Skeletal muscle tissue (tissue), 4 donors: ENCODE results near the gene ILRUN. TPM values are rescaled to one million over a fixed set of nuclear protein-coding genes. Genes with fewer than 3 reads are reported as not detected.
"Not testable (repeated sequence)": the region's sequence is repeated elsewhere in the genome, so short reads cannot be mapped to it uniquely, and the experiment has no call there.

Source experiments
- H3K27ac ChIP-seq: one replicate; pipeline ENCODE4 v1.7.0; 2013; ENCODE audit warnings: mild to moderate bottlenecking, low read depth, low read length, inconsistent platforms
- H3K27me3 ChIP-seq, 3 donors: one replicate each; pipeline ENCODE4 v1.7.0; 2013; ENCODE audit warnings: low read length in 3 of 3; ENCODE audit not compliant: control insufficient read depth in 3 of 3, insufficient read depth in 3 of 3
- H3K36me3 ChIP-seq, 3 donors: one replicate each; pipeline ENCODE4 v1.7.0; 2013; ENCODE audit warnings: low read length in 3 of 3; ENCODE audit not compliant: control insufficient read depth in 3 of 3, insufficient read depth in 3 of 3
- H3K4me1 ChIP-seq, 3 donors: one replicate each; pipeline ENCODE4 v1.7.0; 2013; ENCODE audit warnings: low read length in 3 of 3, mild to moderate bottlenecking in 3 of 3; ENCODE audit not compliant: control insufficient read depth in 3 of 3, insufficient read depth in 3 of 3
- H3K4me3 ChIP-seq, 3 donors: one replicate each; pipeline ENCODE4 v1.7.0; 2013; ENCODE audit warnings: low read length in 3 of 3
- H3K9ac ChIP-seq, 3 donors: one replicate each; pipeline ENCODE4 v1.7.0; 2013; ENCODE audit warnings: low read length in 3 of 3, mild to moderate bottlenecking in 3 of 3, moderate library complexity in 2 of 3, low read depth in 1 of 3
- H3K9me3 ChIP-seq, 3 donors: one replicate each; pipeline ENCODE4 v1.7.0; 2013; ENCODE audit warnings: low read length in 3 of 3; ENCODE audit not compliant: control insufficient read depth in 3 of 3
- total RNA-seq: library from RNA; depleted of rRNA; stranded (reverse); fragments of >200 nt; gene quantifications from one replicate; pipeline ENCODE4 v1.2.3, GENCODE V29; 2014
- donor health status: Osteomylitis.

Gene ILRUN
- total RNA-seq: 64.7 TPM

DNA sequence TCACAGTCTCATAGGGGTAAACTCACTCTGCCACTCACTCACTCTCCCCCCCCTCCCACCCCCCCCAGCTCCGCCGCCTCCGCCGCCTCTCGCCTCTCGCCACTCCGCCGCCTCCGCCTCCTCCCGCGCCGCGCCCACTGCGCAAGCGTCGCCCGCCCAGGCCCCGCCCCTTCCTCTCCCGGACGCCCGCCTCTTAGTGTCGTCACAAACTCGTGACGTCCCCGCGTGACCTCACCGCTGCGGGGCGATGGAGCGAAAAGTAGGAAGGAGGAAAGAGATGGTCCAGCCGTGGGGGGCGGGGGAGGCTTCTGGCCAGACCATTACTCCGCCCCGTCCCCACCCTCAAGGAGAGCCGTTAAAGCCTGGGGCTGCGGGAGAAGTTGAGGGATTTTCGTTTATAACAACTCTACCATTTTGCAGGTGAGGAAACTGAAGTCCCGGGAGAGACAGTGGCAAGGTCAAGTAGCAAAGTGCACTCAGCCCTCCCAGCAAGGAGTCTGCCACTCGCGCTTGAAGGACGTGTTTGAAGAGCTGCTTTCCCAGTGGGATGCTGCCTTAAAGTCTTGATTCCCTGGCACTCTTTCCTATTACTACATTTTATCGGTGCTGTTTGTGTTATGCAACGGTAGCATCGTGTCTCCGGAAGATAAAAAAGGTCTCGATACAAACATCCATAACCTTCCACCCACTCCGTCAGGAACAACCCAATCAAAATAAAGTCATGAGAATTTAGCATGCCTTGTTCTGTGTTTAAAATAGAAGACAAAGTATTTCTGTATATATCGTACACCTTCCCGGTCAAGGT lies at the start of gene ILRUN:
Gene ILRUN, minus strand, starts transcription at position 29 of the 805 bp plus-strand sequence. CDS start 164 bp downstream, outside the sequence.
- Histone ChIP-seq H3K27ac (peak within 1 kb of the TSS; percentile 97), H3K36me3 (no peaks in the 10 kb centered on the region), H3K27me3 (no peaks in the 10 kb centered on the region), H3K9me3 (no peaks in the 10 kb centered on the region), H3K4me1 (peaks cover 12 to 40% (median 26%) of the 10 kb centered on the region in 3 donors), H3K9ac (peak within 1 kb of the TSS; percentile 91 to 98 (median 96)), H3K4me3 (peak within 1 kb of the TSS; percentile 80 to 96 (median 93))

DNA sequence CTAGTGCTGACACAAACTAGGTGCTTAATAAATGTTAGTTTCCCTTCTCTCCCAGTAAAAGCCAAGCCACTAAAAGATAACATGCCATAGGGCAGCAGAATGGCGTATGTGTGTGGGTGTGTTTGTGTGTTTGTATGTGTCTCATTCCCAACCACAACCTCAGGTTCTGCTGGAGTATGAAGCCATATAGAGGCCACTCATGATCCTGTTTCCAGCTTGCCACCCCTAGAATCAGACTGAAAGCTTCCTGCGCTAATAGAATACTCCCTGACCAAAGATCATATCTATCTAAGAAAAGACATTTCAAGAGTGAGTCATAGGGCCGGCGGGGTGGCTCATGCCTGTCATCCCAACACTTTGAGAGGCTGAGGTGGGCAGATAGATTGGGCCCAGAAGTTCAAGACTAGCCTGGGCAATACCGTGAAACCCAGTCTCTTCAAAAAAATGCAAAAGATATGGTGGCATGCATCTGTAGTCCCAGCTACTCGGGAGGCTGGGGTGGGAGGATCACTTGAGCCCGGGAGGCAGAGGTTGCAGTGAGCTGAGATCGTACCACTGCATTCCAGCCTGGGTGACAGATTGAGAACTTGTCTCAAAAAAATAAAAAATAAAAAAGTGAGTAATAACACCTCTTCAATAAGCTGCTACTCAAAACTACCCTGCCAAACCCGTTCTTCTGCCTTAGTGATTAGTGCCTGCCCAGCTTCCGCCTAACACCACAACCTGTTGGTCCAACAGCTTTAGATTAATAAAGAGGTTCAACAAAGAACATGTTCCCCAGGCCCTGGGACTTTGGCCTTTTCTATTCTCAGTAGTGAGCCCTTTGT lies 48.9 kb upstream of the ILRUN start:
- no peak overlapping the region for H3K27ac ChIP-seq
- H3K4me1 ChIP-seq: no peaks in the 10 kb centered on the region
- H3K9me3 ChIP-seq: no peaks in the 10 kb centered on the region
- H3K9ac ChIP-seq: no peak overlapping the region
- no peaks in the 10 kb centered on the region for H3K27me3 ChIP-seq
- no peak overlapping the region for H3K4me3 ChIP-seq
- H3K36me3 ChIP-seq: no peaks in the 10 kb centered on the region

DNA sequence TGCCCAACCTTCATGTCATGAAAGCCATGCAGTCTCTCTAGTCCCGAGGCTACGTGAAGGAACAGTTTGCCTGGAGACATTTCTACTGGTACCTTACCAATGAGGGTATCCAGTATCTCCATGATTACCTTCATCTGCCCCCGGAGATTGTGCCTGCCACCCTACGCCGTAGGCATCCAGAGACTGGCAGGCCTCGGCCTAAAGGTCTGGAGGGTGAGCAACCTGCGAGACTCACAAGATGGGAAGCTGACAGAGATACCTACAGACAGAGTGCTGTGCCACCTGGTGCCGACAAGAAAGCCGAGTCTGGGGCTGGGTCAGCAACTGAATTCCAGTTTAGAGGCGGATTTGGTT lies 47.7 kb upstream of the ILRUN start:
- H3K4me3 ChIP-seq, H3K9ac ChIP-seq, H3K9me3 ChIP-seq, H3K27me3 ChIP-seq, H3K4me1 ChIP-seq, H3K27ac ChIP-seq, H3K36me3 ChIP-seq: not testable (repeated sequence)

DNA sequence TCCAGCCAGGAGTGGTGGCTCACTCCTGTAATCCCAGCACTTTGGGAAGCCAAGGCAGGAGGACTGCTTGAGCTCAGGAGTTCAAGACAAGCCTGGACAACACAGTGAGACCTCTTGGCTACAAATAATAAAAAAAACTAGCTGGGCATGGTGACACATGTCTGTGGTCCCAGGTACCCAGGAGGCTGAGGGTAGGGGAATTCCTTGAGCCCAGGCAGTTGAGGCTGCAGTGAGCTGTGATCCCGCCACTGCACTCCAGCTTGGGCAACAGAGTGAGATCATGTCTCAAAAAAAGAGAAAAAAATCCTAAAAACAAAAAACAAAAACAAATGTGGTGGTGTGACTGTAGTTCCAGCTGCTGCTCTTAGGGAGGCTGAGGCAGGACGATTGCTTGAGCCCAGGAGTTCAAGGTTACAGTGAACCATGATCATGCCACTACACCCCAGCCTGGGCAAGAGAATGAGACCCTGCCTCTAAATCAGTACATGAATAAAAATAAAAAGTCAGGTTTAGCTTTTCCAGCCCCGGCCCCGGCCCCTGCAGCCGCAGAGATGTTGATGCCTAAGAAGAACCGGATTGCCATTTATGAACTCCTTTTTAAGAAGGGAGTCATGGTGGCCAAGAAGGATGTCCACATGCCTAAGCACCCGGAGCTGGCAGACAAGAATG lies 47.2 kb upstream of the ILRUN start:
- Histone ChIP-seq H3K27me3 (no peaks in the 10 kb centered on the region), H3K4me1 (no peaks in the 10 kb centered on the region), H3K36me3 (no peaks in the 10 kb centered on the region), H3K9ac (no peak overlapping the region), H3K4me3 (no peak overlapping the region), H3K9me3 (no peaks in the 10 kb centered on the region), H3K27ac (no peak overlapping the region)

DNA sequence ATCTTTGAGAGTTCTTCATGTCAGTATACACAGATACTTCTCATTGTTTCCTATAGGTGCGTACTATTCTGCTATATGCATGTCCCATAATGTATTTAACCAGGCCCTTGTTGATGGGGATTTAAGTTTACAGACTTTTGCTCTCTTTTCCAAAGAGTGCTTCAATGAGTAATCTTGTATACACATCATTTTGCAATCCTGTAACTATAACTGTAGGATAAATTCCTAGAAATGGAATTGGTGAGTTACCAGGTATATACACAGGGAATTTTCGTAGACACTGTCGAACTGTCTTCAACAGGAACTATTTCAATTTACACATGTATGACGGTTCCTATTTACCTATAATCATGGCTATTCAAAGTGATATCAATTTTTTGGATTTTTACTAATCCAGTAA lies 45.5 kb upstream of the ILRUN start:
- H3K36me3 ChIP-seq: no peaks in the 10 kb centered on the region
- H3K9me3 ChIP-seq: no peaks in the 10 kb centered on the region
- H3K4me3 ChIP-seq: no peak overlapping the region
- H3K4me1 ChIP-seq: no peaks in the 10 kb centered on the region
- no peak overlapping the region for H3K9ac ChIP-seq
- H3K27me3 ChIP-seq: no peaks in the 10 kb centered on the region
- H3K27ac ChIP-seq: no peak overlapping the region

DNA sequence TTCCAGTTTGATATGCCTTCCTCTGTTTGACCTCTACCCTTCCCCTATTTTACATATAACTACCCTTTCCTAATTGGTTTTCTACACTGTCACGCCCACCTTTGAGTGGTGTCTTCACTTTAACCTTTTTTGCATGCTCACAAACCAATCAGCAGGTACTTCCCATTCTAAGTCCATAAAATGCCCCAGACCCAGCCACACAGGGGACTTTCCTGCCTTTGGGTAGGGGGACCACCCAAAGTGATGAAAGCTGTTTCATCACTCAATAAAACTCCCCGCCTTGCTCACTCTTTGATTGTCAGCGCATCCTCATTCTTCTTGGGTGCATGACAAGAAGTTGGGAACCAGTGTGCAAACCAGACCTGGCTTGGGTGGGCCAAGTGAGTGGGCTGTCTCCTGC lies 40.3 kb upstream of the ILRUN start:
- no peaks in the 10 kb centered on the region for H3K9me3 ChIP-seq
- no peak overlapping the region for H3K9ac ChIP-seq
- H3K4me1 ChIP-seq: no peaks in the 10 kb centered on the region
- H3K36me3 ChIP-seq: no peaks in the 10 kb centered on the region
- no peak overlapping the region for H3K27ac ChIP-seq
- H3K27me3 ChIP-seq: no peaks in the 10 kb centered on the region
- no peak overlapping the region for H3K4me3 ChIP-seq

DNA sequence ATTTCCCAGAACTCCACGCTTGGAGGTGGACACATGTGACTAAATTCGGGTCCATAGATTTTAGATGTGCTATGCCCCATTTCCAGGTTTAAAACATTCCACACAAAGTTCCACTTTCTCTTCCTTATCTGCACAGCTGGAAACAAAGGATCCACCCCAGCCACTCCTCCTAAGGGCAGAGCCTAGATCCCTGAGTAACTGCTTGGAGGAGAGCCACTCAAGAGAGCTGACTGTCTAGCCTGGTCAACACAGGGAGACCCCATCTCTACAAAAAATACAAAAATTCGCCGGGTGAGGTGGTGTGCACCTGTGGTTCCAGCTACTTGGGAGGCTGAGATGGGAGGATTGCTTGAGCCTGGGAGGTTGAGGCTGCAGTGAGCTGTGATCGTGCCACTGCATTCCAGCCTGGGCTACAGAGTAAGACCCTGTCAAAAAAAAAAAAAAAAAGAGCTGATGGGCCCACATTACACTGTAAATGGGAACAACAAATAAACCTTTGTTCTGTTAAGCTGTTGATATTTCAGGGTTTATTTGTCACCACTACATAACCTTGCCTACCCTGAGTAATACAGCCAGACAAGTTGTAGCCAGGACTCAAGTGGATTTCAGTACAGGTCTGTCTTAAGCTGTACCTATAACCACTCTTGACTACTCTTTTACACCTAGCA lies 35.0 kb upstream of the ILRUN start:
- no peak overlapping the region for H3K4me3 ChIP-seq
- no peaks in the 10 kb centered on the region for H3K27me3 ChIP-seq
- H3K27ac ChIP-seq: no peak overlapping the region
- no peaks in the 10 kb centered on the region for H3K9me3 ChIP-seq
- H3K36me3 ChIP-seq: no peaks in the 10 kb centered on the region
- H3K4me1 ChIP-seq: no peaks in the 10 kb centered on the region
- H3K9ac ChIP-seq: no peak overlapping the region

DNA sequence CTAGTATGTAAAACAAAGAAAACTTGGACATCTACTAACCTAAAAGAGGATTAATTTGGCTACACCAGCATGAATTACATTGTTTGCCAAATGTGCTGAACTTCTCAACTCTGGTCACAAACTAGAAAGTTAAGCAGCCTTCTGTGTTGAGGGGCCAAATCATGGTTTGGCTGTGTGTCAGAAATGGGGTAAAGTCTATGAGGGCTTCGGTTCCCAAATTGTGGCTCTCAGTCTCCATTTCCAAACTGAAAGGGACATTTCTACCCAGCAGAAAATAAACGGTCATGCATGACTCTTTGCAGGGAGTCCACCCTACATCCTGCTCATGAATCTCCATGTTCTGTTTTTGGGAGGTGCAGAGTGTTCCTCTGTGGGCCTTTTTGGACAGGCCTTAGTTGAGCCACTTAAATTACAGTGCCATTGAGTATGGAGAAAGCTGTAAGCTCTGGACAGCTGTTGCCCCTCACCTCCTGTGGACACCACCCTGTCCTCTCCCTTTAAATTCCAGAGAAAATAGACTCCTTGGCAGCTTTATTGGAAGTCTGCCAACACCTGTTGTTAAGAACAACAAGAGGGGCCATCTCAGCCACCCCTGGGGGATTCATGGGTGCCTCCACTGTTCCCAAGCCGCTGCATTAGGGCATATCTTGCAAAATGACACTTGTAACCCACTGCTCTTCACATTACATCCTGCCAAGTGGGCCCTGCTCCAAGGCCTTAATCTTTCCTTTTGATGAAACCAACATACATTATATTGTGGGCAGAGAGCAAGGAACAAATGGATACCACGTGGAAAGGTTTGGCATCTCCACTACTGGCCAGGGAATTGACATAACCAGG lies 33.3 kb upstream of the ILRUN start:
- no peak overlapping the region for H3K27ac ChIP-seq

DNA sequence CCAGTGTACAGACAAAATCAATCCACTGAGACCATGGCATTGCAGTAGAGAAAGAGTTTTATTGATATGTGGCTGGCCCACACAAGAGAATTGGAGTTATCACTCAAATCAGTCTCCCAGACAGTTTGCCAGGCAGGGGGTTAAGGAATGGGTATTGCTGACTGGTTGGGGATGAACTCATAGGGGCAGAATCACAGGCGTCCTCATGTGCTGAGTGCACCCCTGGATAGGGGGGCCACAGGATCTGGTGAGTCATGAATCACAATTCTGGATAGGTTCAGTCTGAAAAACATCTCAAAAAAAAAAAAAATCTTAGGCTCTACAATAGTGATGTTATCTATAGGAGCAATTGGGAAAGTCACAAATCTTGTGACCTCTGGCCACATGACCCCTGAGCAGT lies 29.5 kb upstream of the ILRUN start:
- H3K4me3 ChIP-seq: no peak overlapping the region
- H3K36me3 ChIP-seq: no peaks in the 10 kb centered on the region
- H3K9me3 ChIP-seq: no peaks in the 10 kb centered on the region
- H3K9ac ChIP-seq: no peak overlapping the region
- H3K4me1 ChIP-seq: no peaks in the 10 kb centered on the region
- H3K27me3 ChIP-seq: no peaks in the 10 kb centered on the region
- H3K27ac ChIP-seq: no peak overlapping the region

More for the DNA sequence above, 33.3 kb upstream of the ILRUN start:
- no peak overlapping the region for H3K9ac ChIP-seq
- no peaks in the 10 kb centered on the region for H3K4me1 ChIP-seq
- H3K4me3 ChIP-seq: no peak overlapping the region
- H3K9me3 ChIP-seq: no peaks in the 10 kb centered on the region
- H3K27me3 ChIP-seq: no peaks in the 10 kb centered on the region
- no peaks in the 10 kb centered on the region for H3K36me3 ChIP-seq
